Right atrium auricular region (tissue), 2 donors: Measurements from ENCODE around the gene TAS2R7. TPM values are rescaled to one million over a fixed set of nuclear protein-coding genes. Genes with fewer than 3 reads are reported as not detected.
A peak's percentile ranks its signal among the peaks of the same experiment; 100 is the strongest.

Experiments used
- DNase-seq: peaks from one replicate; pipeline ENCODE4 v3.0.0-alpha.2; 2019; ENCODE audit warnings: low spot score
- H3K27ac ChIP-seq, 2 donors: fragments of 200-600 bp; sonication (generic); 1 replicate in 1 of 2; 2 replicates in 1 of 2; pipeline ENCODE4 v1.5.1; 2016 to 2019
- H3K27me3 ChIP-seq, 2 donors: fragments of 200-600 bp; sonication (generic); one replicate each; pipeline versions ENCODE4 v1.5.1 to v1.6.0; 2017 to 2019
- H3K36me3 ChIP-seq: fragments of 200-600 bp; sonication (generic); one replicate; pipeline ENCODE4 v1.5.1; 2016
- H3K4me1 ChIP-seq, 2 donors: fragments of 200-600 bp; sonication (generic); one replicate each; pipeline versions ENCODE4 v1.5.1 to v1.6.0; 2017 to 2019
- H3K4me3 ChIP-seq, 2 donors: fragments of 200-600 bp; sonication (generic); 1 replicate in 1 of 2; 2 replicates in 1 of 2; pipeline ENCODE4 v1.5.1; 2017 to 2019; ENCODE audit warnings: mild to moderate bottlenecking in 1 of 2, moderate library complexity in 1 of 2
- H3K9me3 ChIP-seq, 2 donors: fragments of 200-600 bp; sonication (generic); one replicate each; pipeline ENCODE4 v1.5.1; 2019
- total RNA-seq, 2 donors: library from RNA; depleted of rRNA; stranded (reverse); fragments of >200 nt; gene quantifications; one replicate each; pipeline ENCODE4 v1.1.0, GENCODE V29; 2016
- TF ChIP-seq, protein P1 (sequence below), 2 donors: fragments of 200-600 bp; sonication (generic); IDR thresholded peaks; one replicate each; pipeline ENCODE4 v1.5.1; 2019; ENCODE audit warnings: antibody characterized with exemption in 2 of 2

The TAS2R7 gene
- total RNA-seq, 2 donors from 2014 or later: not detected

DNA sequence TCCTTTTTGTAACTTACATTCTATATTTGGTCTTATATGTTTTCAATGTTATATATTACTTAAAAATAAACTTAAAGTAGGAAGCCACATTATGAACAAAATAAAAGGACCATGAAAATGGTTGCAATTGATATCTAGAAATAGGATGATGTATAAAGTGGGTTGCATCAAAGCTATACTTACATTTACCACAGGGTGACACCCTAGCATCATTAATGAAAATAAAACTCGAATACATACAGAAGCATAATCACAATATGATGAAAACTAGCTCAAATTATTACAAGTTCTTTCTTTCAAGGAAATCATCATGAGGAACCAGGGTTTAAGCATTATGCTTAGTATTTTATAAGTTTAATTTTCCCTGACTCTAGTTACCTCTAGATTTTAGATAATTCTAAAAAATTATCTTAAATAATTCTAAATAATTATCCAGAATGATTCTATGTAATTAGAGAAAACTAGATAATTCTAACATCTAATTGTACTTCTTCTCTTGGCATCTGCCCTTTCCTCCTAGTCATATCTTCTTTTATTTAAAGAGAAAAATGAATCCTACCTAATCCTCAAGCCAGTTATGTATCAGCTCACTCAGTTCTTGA lies 31.2 kb downstream of the TAS2R7 start:
- no peak for DNase-seq
- H3K4me1 ChIP-seq: no peaks in the 10 kb centered on the region
- no peak overlapping the region for H3K27ac ChIP-seq
- H3K27me3 ChIP-seq: no peaks in the 10 kb centered on the region
- TF ChIP-seq, protein P1, sequence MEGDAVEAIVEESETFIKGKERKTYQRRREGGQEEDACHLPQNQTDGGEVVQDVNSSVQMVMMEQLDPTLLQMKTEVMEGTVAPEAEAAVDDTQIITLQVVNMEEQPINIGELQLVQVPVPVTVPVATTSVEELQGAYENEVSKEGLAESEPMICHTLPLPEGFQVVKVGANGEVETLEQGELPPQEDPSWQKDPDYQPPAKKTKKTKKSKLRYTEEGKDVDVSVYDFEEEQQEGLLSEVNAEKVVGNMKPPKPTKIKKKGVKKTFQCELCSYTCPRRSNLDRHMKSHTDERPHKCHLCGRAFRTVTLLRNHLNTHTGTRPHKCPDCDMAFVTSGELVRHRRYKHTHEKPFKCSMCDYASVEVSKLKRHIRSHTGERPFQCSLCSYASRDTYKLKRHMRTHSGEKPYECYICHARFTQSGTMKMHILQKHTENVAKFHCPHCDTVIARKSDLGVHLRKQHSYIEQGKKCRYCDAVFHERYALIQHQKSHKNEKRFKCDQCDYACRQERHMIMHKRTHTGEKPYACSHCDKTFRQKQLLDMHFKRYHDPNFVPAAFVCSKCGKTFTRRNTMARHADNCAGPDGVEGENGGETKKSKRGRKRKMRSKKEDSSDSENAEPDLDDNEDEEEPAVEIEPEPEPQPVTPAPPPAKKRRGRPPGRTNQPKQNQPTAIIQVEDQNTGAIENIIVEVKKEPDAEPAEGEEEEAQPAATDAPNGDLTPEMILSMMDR (IDR thresholded peaks at IDR 0.05): peak; percentile 60 to 77
- no peaks in the 10 kb centered on the region for H3K9me3 ChIP-seq
- no peak overlapping the region for H3K4me3 ChIP-seq
- H3K36me3 ChIP-seq: no peaks in the 10 kb centered on the region

DNA sequence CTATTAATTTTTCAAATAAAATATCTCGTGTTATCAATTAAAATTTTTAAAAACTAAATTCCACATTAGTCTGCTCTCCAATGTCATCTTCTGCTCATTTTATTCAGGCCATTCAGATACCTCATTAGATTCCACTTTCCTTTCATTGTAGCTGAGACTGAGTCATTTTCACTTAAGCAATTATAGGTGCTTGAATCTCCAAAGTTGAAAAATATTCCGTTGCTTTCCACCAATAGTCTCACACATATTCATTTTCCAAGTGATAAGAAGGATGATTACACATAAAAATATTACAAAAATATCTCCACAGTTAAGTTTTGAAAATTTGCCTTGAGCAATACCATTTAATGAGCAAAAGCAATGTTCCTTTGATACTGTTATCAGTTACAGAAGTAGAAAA lies 42.8 kb downstream of the TAS2R7 start:
- TF ChIP-seq, protein P1 (IDR thresholded peaks at IDR 0.05): no peak
- Histone ChIP-seq H3K4me1 (no peaks in the 10 kb centered on the region), H3K36me3 (no peaks in the 10 kb centered on the region), H3K9me3 (peaks cover 0 to 15% of the 10 kb centered on the region in 2 donors), H3K27me3 (no peaks in the 10 kb centered on the region), H3K4me3 (no peak overlapping the region), H3K27ac (no peak overlapping the region)
- no peak for DNase-seq

DNA sequence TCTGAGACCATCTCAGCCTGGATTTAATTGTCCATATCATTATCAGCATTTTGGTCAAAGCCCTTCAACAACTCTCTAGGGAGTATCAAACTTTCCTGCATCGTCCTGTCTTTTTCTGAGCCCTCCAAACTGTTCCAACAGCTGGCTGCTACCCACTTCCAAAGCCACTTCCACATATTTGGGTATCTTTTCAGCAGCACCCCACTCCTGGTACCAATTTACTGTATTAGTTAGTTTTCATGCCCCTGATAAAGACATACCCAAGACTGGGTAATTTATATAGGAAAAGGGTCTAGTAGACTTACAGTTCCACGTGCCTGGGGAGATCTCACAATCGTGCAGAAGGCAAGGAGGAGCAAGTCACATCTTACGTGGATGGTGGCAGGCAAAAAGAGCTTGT lies 46.2 kb downstream of the TAS2R7 start:
- Histone ChIP-seq H3K27me3 (no peaks in the 10 kb centered on the region), H3K4me3 (no peak overlapping the region), H3K36me3 (no peaks in the 10 kb centered on the region), H3K4me1 (no peaks in the 10 kb centered on the region), H3K27ac (no peak overlapping the region), H3K9me3 (peaks cover 0 to 15% of the 10 kb centered on the region in 2 donors)
- TF ChIP-seq, protein P1 (IDR thresholded peaks at IDR 0.05): no peak
- no peak for DNase-seq

DNA sequence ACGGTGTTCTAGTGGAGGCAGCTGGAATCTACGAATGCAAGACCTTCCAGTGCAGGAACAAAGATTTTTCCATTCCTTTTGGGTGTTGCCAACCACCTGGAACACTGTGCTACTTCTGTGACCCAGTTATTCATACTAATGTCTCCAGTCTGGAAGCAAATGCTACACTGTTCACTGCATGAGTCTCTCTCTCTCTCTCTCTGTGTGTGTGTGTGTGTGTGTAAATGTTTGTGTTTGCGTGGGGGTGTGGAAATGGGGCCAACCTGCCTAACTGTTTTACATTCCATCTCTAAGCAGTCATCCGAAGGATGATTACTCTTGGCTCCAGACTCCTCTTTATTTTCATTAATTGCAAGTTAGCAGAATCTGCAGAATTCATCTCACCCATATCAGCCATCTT lies 49.4 kb downstream of the TAS2R7 start:
- no peak overlapping the region for H3K4me3 ChIP-seq
- no peak overlapping the region for H3K27ac ChIP-seq
- H3K36me3 ChIP-seq: no peaks in the 10 kb centered on the region
- H3K9me3 ChIP-seq: peaks cover 0 to 15% of the 10 kb centered on the region in 2 donors
- no peak for DNase-seq
- no peaks in the 10 kb centered on the region for H3K4me1 ChIP-seq
- no peaks in the 10 kb centered on the region for H3K27me3 ChIP-seq
- TF ChIP-seq, protein P1 (IDR thresholded peaks at IDR 0.05): no peak

Other genes with a start within 250 kb of the TAS2R7 start
- gene MAGOHB, start 189.0 kb downstream of the TAS2R7 start, total RNA-seq: 1 to 10 TPM; 5.5 to 6.2 TPM
- gene STYK1, start 128.6 kb downstream of the TAS2R7 start, total RNA-seq: under 1 TPM in 1 of 2 donors, not detected in 1; 0.12 TPM
- gene YBX3, start 79.3 kb downstream of the TAS2R7 start, total RNA-seq: 1,000 to 10,000 TPM in 1 of 2 donors, 100 to 1,000 TPM in 1; 612 to 1,061 TPM
- gene TAS2R8, start 4.7 kb upstream of the TAS2R7 start, total RNA-seq: not detected
- gene TAS2R9, start 7.5 kb upstream of the TAS2R7 start, total RNA-seq: not detected
- not detected for gene TAS2R10, start 23.7 kb upstream of the TAS2R7 start, total RNA-seq
- 1 to 10 TPM in 1 of 2 donors, not detected in 1; 1.6 TPM for gene PRR4, start 46.8 kb upstream of the TAS2R7 start, total RNA-seq
- 10 to 100 TPM in 1 of 2 donors, 1 to 10 TPM in 1; 9.2 to 13.1 TPM for gene PRH1, start 81.6 kb upstream of the TAS2R7 start, total RNA-seq
- gene TAS2R13, start 106.9 kb upstream of the TAS2R7 start, total RNA-seq: under 1 TPM; 0.24 to 0.63 TPM
- not detected for gene PRH2, start 126.6 kb upstream of the TAS2R7 start, total RNA-seq
- gene TAS2R14, start 136.6 kb upstream of the TAS2R7 start, total RNA-seq: 1 to 10 TPM in 1 of 2 donors, under 1 TPM in 1; 0.39 to 1.2 TPM
- gene TAS2R50, start 184.3 kb upstream of the TAS2R7 start, total RNA-seq: 1 to 10 TPM in 1 of 2 donors, not detected in 1; 1.2 TPM
- gene TAS2R20, start 195.7 kb upstream of the TAS2R7 start, total RNA-seq: under 1 TPM; 0.24 to 0.33 TPM
- under 1 TPM; 0.35 to 0.89 TPM for gene TAS2R19, start 220.0 kb upstream of the TAS2R7 start, total RNA-seq
- under 1 TPM in 1 of 2 donors, not detected in 1; 0.59 TPM for gene TAS2R31, start 228.8 kb upstream of the TAS2R7 start, total RNA-seq